H1 (cell line): ENCODE measurements around the gene FRMPD4. TPM values are rescaled to one million over a fixed set of nuclear protein-coding genes. Genes with fewer than 3 reads are reported as not detected.

Experiments used
- CTCF ChIA-PET: fragments of 300-600 bp; sonication (Branson Sonifier 250); formaldehyde crosslinking; loops from one replicate; lab custom pipeline; 2021; ENCODE audit not compliant: partially characterized antibody; lab: Charles Lee
- POLR2A ChIA-PET: fragments of 300-600 bp; sonication (Branson Sonifier 250); formaldehyde crosslinking; loops from one replicate; lab custom pipeline; 2021; ENCODE audit warnings: inconsistent platforms; ENCODE audit not compliant: partially characterized antibody; lab: Charles Lee
- DNase-seq, 2 experiments: peaks; one replicate each; pipeline versions ENCODE4 v3.0.0 to v3.0.0-alpha.2; 2010 to 2022; ENCODE audit warnings: low spot score in 2 of 2, low read depth in 1 of 2, mixed read lengths in 1 of 2
- FAIRE-seq: peaks from 2 replicates; lab custom pipeline; 2011; peaks lifted over from hg19 to GRCh38; lab: Jason Lieb, UNC
- H2AFZ ChIP-seq: 2 replicates; pipeline ENCODE4 v1.8.1; 2012; ENCODE audit warnings: low read length, inconsistent platforms
- H2AK5ac ChIP-seq: 2 replicates; pipeline ENCODE4 v1.6.1; 2013; ENCODE audit warnings: low read depth, low read length
- H2BK120ac ChIP-seq: replicated peaks from 2 replicates; pipeline ENCODE3; 2013; ENCODE audit warnings: low read depth, low read length, inconsistent platforms
- H2BK12ac ChIP-seq: 2 replicates; pipeline ENCODE4 v1.6.1; 2013; ENCODE audit warnings: low read depth, low read length
- H2BK15ac ChIP-seq: 2 replicates; pipeline ENCODE4 v1.6.1; 2013; ENCODE audit warnings: low read length
- H2BK20ac ChIP-seq: 2 replicates; pipeline ENCODE4 v1.6.1; 2013; ENCODE audit warnings: low read length
- H2BK5ac ChIP-seq: 2 replicates; pipeline ENCODE4 v1.6.1; 2013; ENCODE audit warnings: low read depth, low read length
- H3K14ac ChIP-seq: 2 replicates; pipeline ENCODE4 v1.6.1; 2013; ENCODE audit warnings: inconsistent platforms; ENCODE audit not compliant: insufficient read length
- H3K18ac ChIP-seq: 2 replicates; pipeline ENCODE4 v1.6.1; 2013; ENCODE audit warnings: low read length; ENCODE audit errors: extremely low read depth
- H3K23ac ChIP-seq: 2 replicates; pipeline ENCODE4 v1.6.1; 2013; ENCODE audit warnings: inconsistent platforms; ENCODE audit not compliant: insufficient read length
- H3K23me2 ChIP-seq: 2 replicates; pipeline ENCODE4 v1.6.1; 2013; ENCODE audit warnings: low read depth, low read length
- H3K27ac ChIP-seq: 2 replicates; pipeline ENCODE4 v1.6.1; 2011; ENCODE audit warnings: low read depth, low read length, inconsistent platforms
- H3K27me3 ChIP-seq, 4 experiments: replicated peaks in 1 of 4; 1 replicate in 1 of 4; 2 replicates in 3 of 4; pipeline versions ENCODE4 v1.6.1 to v1.8.1; 2011 to 2013; ENCODE audit warnings: low read length in 3 of 4, mild to moderate bottlenecking in 3 of 4, inconsistent platforms in 2 of 4, mixed read lengths in 2 of 4, moderate library complexity in 1 of 4; ENCODE audit not compliant: control insufficient read depth in 3 of 4, insufficient read depth in 3 of 4; ENCODE audit errors: extremely low read depth in 1 of 4
- H3K36me3 ChIP-seq, 4 experiments: 2 replicates each; pipeline versions ENCODE4 v1.6.1 to v1.8.1; 2011 to 2013; ENCODE audit warnings: mild to moderate bottlenecking in 4 of 4, low read length in 3 of 4, moderate library complexity in 2 of 4, control low read depth in 1 of 4, inconsistent platforms in 1 of 4; ENCODE audit not compliant: insufficient read depth in 4 of 4, control insufficient read depth in 2 of 4
- H3K4ac ChIP-seq: replicated peaks from 2 replicates; pipeline ENCODE3; 2013; ENCODE audit warnings: low read length, low read depth, mixed read lengths, inconsistent platforms; ENCODE audit not compliant: insufficient read length
- H3K4me1 ChIP-seq, 4 experiments: replicated peaks in 1 of 4; 1 replicate in 1 of 4; 2 replicates in 3 of 4; pipeline versions ENCODE4 v1.6.1 to v1.8.1; 2011 to 2013; ENCODE audit warnings: low read length in 3 of 4, inconsistent platforms in 2 of 4, mixed read lengths in 1 of 4; ENCODE audit not compliant: insufficient read depth in 4 of 4, control insufficient read depth in 3 of 4
- H3K4me2 ChIP-seq, 2 experiments: 2 replicates each; pipeline versions ENCODE4 v1.6.1 to v1.8.1; 2011 to 2013; ENCODE audit warnings: low read depth in 2 of 2, low read length in 2 of 2, control low read depth in 1 of 2, inconsistent platforms in 1 of 2, mild to moderate bottlenecking in 1 of 2; ENCODE audit not compliant: insufficient read depth in 1 of 2
- H3K4me3 ChIP-seq, 4 experiments: fragments of 200-600, 300-600 bp in 1 of 4; sonication (generic), shearing (Covaris generic), sonication (Bioruptor Twin) in 1 of 4; 2 replicates each; pipeline versions ENCODE4 v1.5.1 to v1.8.1; 2011 to 2016; ENCODE audit warnings: low read length in 4 of 4, low read depth in 3 of 4, control low read depth in 2 of 4, inconsistent platforms in 2 of 4, mild to moderate bottlenecking in 2 of 4, mixed read lengths in 1 of 4, moderate library complexity in 1 of 4; ENCODE audit not compliant: insufficient read depth in 2 of 4; ENCODE audit errors: extremely low read depth in 1 of 4
- H3K56ac ChIP-seq: replicated peaks from 2 replicates; pipeline ENCODE3; 2013; ENCODE audit warnings: low read depth, mild to moderate bottlenecking, mixed read lengths, low read length, inconsistent platforms; ENCODE audit not compliant: insufficient read length
- H3K79me1 ChIP-seq: 2 replicates; pipeline ENCODE4 v1.6.1; 2013; ENCODE audit warnings: low read depth, low read length, control low read depth
- H3K79me2 ChIP-seq, 2 experiments: 2 replicates each; pipeline versions ENCODE4 v1.6.1 to v1.8.1; 2012 to 2013; ENCODE audit warnings: low read length in 2 of 2, mild to moderate bottlenecking in 2 of 2, inconsistent platforms in 1 of 2; ENCODE audit not compliant: insufficient read depth in 2 of 2, control insufficient read depth in 1 of 2
- H3K9ac ChIP-seq, 4 experiments: replicated peaks in 1 of 4; 1 replicate in 1 of 4; 2 replicates in 3 of 4; pipeline versions ENCODE4 v1.6.1 to v1.8.1; 2011 to 2013; ENCODE audit warnings: low read depth in 3 of 4, low read length in 3 of 4, control low read depth in 2 of 4, mild to moderate bottlenecking in 2 of 4, moderate library complexity in 2 of 4, inconsistent platforms in 1 of 4; ENCODE audit errors: extremely low read depth in 1 of 4
- H3K9me3 ChIP-seq, 2 experiments: 2 replicates each; pipeline versions ENCODE4 v1.6.1 to v1.8.1; 2012 to 2013; ENCODE audit warnings: mild to moderate bottlenecking in 2 of 2, moderate library complexity in 2 of 2, control low read depth in 1 of 2, inconsistent platforms in 1 of 2, low read depth in 1 of 2, low read length in 1 of 2, mixed read lengths in 1 of 2; ENCODE audit not compliant: insufficient read depth in 2 of 2
- H4K20me1 ChIP-seq, 2 experiments: replicated peaks in 1 of 2; 2 replicates each; pipeline versions ENCODE3 to v1.8.1; 2011 to 2013; ENCODE audit warnings: inconsistent platforms in 2 of 2, low read length in 2 of 2, mild to moderate bottlenecking in 1 of 2; ENCODE audit not compliant: insufficient read depth in 2 of 2, control insufficient read depth in 1 of 2
- H4K5ac ChIP-seq: 2 replicates; pipeline ENCODE4 v1.6.1; 2013; ENCODE audit warnings: low read length, low read depth, mixed read lengths, inconsistent platforms; ENCODE audit not compliant: insufficient read length
- H4K8ac ChIP-seq: 2 replicates; pipeline ENCODE4 v1.8.0; 2013; ENCODE audit warnings: mild to moderate bottlenecking, moderate library complexity, low read length, inconsistent platforms; ENCODE audit not compliant: insufficient read depth; ENCODE audit errors: extremely low read depth
- H4K91ac ChIP-seq: replicated peaks from 2 replicates; pipeline ENCODE3; 2013; ENCODE audit warnings: low read length, mixed read lengths, inconsistent platforms; ENCODE audit not compliant: insufficient read length
- ATF3 ChIP-seq: IDR thresholded peaks from 2 replicates; pipeline ENCODE4 v1.6.1; 2011; ENCODE audit warnings: low read depth, mild to moderate bottlenecking, low read length; ENCODE audit not compliant: insufficient read depth
- CBX8 ChIP-seq: fragments of 300-800, 300-1000 bp; sonication (generic); IDR thresholded peaks from 2 replicates; pipeline ENCODE4 v1.7.1; 2016; ENCODE audit warnings: low read depth, low read length, borderline replicate concordance
- CEBPB ChIP-seq: IDR thresholded peaks from 2 replicates; pipeline ENCODE4 v1.6.1; 2012; ENCODE audit warnings: low read depth, low read length
- CTCF ChIP-seq, 3 experiments: IDR thresholded peaks; 1 replicate in 2 of 3; 2 replicates in 1 of 3; pipeline versions ENCODE4 v1.5.1 to v1.6.1; 2011; ENCODE audit warnings: low read length in 3 of 3, mild to moderate bottlenecking in 3 of 3, inconsistent platforms in 2 of 3, low read depth in 1 of 3, moderate library complexity in 1 of 3; ENCODE audit not compliant: insufficient read depth in 1 of 3; ENCODE audit errors: control extremely low read depth in 1 of 3
- EGR1 ChIP-seq: IDR thresholded peaks from 2 replicates; pipeline ENCODE4 v1.6.1; 2011; ENCODE audit warnings: low read depth, low read length, borderline replicate concordance
- EP300 ChIP-seq, 2 experiments: IDR thresholded peaks; 1 replicate in 1 of 2; 2 replicates in 1 of 2; pipeline ENCODE4 v1.6.1; 2011 to 2012; ENCODE audit warnings: low read depth in 2 of 2, low read length in 2 of 2, mild to moderate bottlenecking in 2 of 2, borderline replicate concordance in 1 of 2, inconsistent platforms in 1 of 2, moderate library complexity in 1 of 2
- PHF8 ChIP-seq: fragments of 200-600 bp; sonication (generic); conservative IDR thresholded peaks from 2 replicates; pipeline ENCODE4 v1.7.1; 2012; ENCODE audit warnings: low read depth, mild to moderate bottlenecking, inconsistent platforms, low read length, moderate library complexity
- RNF2 ChIP-seq: fragments of 200-900, 300-1000 bp; sonication (generic); IDR thresholded peaks from 2 replicates; pipeline ENCODE4 v1.7.1; 2016; ENCODE audit warnings: borderline replicate concordance, low read depth, mild to moderate bottlenecking, antibody characterized with exemption, low read length; ENCODE audit not compliant: poor library complexity, severe bottlenecking; ENCODE audit errors: missing control alignments
- ZNF274 ChIP-seq: IDR thresholded peaks from 2 replicates; pipeline ENCODE4 v1.7.0; 2012; ENCODE audit warnings: low read length, borderline replicate concordance; ENCODE audit errors: extremely low read depth
- WGBS, 2 experiments: shearing (Covaris generic) in 1 of 2; methylation state at CpG; one replicate each; pipeline versions ENCODE4 v1.1.6 to v1.1.7; 2013 to 2015; ENCODE audit warnings: low lambda C conversion rate in 2 of 2, mixed read lengths in 2 of 2, inconsistent platforms in 1 of 2, low coverage in 1 of 2, missing lambda C conversion rate in 1 of 2; ENCODE audit not compliant: insufficient replicate concordance in 2 of 2, insufficient coverage in 1 of 2, insufficient read length in 1 of 2; ENCODE audit errors: extremely low coverage in 1 of 2, missing lambda C conversion rate in 1 of 2; 5-methylcytosine and 5-hydroxymethylcytosine counted together
- polyA plus RNA-seq, 7 experiments: library from polyadenylated mRNA; depleted of rRNA in 3 of 7; stranded (reverse) in 5 of 7; unstranded in 2 of 7; fragments of >200 nt in 5 of 7; fragments of 200-250 nt in 2 of 7; gene quantifications; 1 replicate in 5 of 7; 2 replicates in 1 of 7; 4 replicates in 1 of 7; pipeline versions ENCODE4 v1.2.1 to v1.2.3, GENCODE V29; 2011 to 2013; ENCODE audit warnings: missing spikeins in 2 of 7, mixed read lengths in 2 of 7
- total RNA-seq: library from RNA; stranded (reverse); fragmentation: NEBNext Ultra II Directional; extraction: Animal tissue kit (Norgen Biotek cat#: 25700); gene quantifications from 2 replicates; pipeline ENCODE4 v1.2.1, GENCODE V29; 2021

The FRMPD4 gene
- total and polyA plus RNA-seq, 2 of the 8 experiments (the other 6 are each of a cell fraction or from before 2014, with no cell fraction given) = 0.02 to 0.37 TPM

GRCh38 chrX:12149670-12150407 lies 11.6 kb downstream of the FRMPD4 start:
- no peak overlapping the region for H3K56ac ChIP-seq
- ChIA-PET POLR2A (no interaction called here), CTCF (no interaction called here)
- no peaks in the 10 kb centered on the region for H3K9me3 ChIP-seq
- no peaks in the 10 kb centered on the region for H3K27me3 ChIP-seq
- no peak overlapping the region for H2BK15ac ChIP-seq
- no peak overlapping the region for H3K4me3 ChIP-seq
- no peak overlapping the region for H2BK20ac ChIP-seq
- H2BK5ac ChIP-seq = no peak overlapping the region
- H4K91ac ChIP-seq = no peak overlapping the region
- no peak overlapping the region for H2BK12ac ChIP-seq
- H3K36me3 ChIP-seq = no peaks in the 10 kb centered on the region
- no peak overlapping the region for H2AK5ac ChIP-seq
- no peak overlapping the region for H3K4me2 ChIP-seq
- no peak overlapping the region for H3K4ac ChIP-seq
- H3K14ac ChIP-seq = no peak overlapping the region
- H3K18ac ChIP-seq = no peak overlapping the region
- no peak for FAIRE-seq
- no peak overlapping the region for H2BK120ac ChIP-seq
- H4K5ac ChIP-seq = no peak overlapping the region
- H3K79me2 ChIP-seq = no peaks in the 10 kb centered on the region
- no peak overlapping the region for H3K23ac ChIP-seq
- H4K20me1 ChIP-seq = no peaks in the 10 kb centered on the region
- no peaks in the 10 kb centered on the region for H3K79me1 ChIP-seq
- no peak overlapping the region for H3K27ac ChIP-seq
- WGBS, 2 experiments = 94% methylated on average over 4 of the region's 4 CpGs; no CpG with 5 or more reads in 1 of the 2 experiments
- H3K23me2 ChIP-seq = no peaks in the 10 kb centered on the region
- no peak for DNase-seq
- H2AFZ ChIP-seq = no peak overlapping the region
- H3K9ac ChIP-seq = no peak overlapping the region
- no peak overlapping the region for H4K8ac ChIP-seq
- no peaks in the 10 kb centered on the region for H3K4me1 ChIP-seq
- TF ChIP-seq RNF2 (no peak), EP300 (IDR thresholded peaks at IDR 0.05; ENCODE audit: borderline replicate concordance in 1 of 2, low read depth in 2 of 2, low read length in 2 of 2) (no peak), EGR1 (no peak), ZNF274 (no peak), PHF8 (no peak), CTCF (IDR thresholded peaks at IDR 0.05; ENCODE audit: control extremely low read depth in 1 of 3, insufficient read depth in 1 of 3, low read depth in 1 of 3, low read length in 3 of 3) (no peak), CEBPB (no peak), CBX8 (no peak), ATF3 (no peak)
